ENCODE data around the gene PRAF2. TPM values are rescaled to one million over a fixed set of nuclear protein-coding genes. Genes with fewer than 3 reads are reported as not detected.

The PRAF2 gene
- total and polyA plus RNA-seq, 8 donors: 5.0 to 37.1 (median 9.8) TPM; not detected in 2

DNA sequence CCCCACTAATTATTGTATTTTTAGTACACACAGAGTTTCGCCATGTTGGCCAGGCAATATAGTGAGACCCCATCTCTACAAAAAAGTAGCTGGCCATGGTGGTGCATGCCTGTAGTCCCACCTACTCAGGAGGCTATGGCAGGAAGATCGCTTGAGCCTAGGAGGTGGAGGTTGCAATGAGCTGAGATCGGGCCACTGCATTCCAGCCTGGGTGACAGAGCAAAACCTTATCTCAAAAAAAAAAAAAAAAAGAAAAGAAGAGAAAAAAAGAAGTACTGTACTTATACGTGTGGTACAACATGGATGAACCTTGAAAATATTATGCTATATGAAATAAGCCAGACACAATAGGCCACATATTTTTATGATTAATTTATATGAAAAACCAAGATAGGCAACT, 15.8 kb upstream of the PRAF2 start:
- TF ChIP-seq POLR2A (IDR thresholded peaks at IDR 0.05) (no peak), POLR2AphosphoS5 (IDR thresholded peaks at IDR 0.05) (no peak), EP300 (IDR thresholded peaks at IDR 0.05) (no peak)
- TF ChIP-seq, protein P1, sequence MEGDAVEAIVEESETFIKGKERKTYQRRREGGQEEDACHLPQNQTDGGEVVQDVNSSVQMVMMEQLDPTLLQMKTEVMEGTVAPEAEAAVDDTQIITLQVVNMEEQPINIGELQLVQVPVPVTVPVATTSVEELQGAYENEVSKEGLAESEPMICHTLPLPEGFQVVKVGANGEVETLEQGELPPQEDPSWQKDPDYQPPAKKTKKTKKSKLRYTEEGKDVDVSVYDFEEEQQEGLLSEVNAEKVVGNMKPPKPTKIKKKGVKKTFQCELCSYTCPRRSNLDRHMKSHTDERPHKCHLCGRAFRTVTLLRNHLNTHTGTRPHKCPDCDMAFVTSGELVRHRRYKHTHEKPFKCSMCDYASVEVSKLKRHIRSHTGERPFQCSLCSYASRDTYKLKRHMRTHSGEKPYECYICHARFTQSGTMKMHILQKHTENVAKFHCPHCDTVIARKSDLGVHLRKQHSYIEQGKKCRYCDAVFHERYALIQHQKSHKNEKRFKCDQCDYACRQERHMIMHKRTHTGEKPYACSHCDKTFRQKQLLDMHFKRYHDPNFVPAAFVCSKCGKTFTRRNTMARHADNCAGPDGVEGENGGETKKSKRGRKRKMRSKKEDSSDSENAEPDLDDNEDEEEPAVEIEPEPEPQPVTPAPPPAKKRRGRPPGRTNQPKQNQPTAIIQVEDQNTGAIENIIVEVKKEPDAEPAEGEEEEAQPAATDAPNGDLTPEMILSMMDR (IDR thresholded peaks at IDR 0.05): no peak

DNA sequence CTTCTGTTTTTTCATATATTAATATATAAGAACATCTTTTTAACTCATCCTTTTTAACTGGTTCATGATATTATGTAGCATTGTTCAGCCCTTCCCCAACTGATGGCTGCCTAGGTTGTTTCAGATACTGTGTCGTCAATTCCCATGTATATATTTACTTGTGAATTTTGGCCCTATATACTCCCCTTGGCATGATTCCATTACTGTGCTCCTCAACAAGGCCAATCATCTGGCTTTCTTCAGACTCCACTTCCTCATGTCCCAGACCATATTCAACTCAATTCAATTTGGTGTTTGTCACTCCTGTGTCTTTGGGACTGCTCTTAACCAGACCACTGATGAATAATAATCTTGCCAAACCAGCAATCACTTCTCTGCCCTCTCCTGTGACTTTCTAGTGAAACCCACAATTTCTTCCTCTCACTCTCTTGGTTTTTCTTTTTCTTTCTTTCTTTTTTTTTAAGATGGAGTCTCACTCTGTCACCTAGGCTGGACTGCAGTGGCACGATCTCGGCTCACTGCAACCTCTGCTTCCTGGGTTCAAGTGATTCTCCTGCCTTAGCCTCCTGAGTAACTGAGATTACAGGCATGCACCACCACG, 8.6 kb upstream of the PRAF2 start:
- H3K4me1 ChIP-seq: peaks cover 0 to 17% (median 11%) of the 10 kb centered on the region in 4 donors
- DNase-seq: no peak
- no peak overlapping the region for H3K27ac ChIP-seq
- WGBS, 5 donors: 65 to 74% (median 70%) methylated on average over 4 of the region's 4 CpGs
- no peak for TF ChIP-seq EP300 (IDR thresholded peaks at IDR 0.05)
- TF ChIP-seq, protein P1 (IDR thresholded peaks at IDR 0.05): no peak
- TF ChIP-seq POLR2A (IDR thresholded peaks at IDR 0.05): no peak
- TF ChIP-seq POLR2AphosphoS5 (IDR thresholded peaks at IDR 0.05): no peak
- peaks cover 0 to 8% (median 6%) of the 10 kb centered on the region in 4 donors for H3K36me3 ChIP-seq
- no peaks in the 10 kb centered on the region for H3K9me3 ChIP-seq
- intact Hi-C loops (cut with DNase I; ENCODE audit: low total_unique reads): no loop called here
- H3K27me3 ChIP-seq: no peaks in the 10 kb centered on the region
- no peak overlapping the region for H3K4me3 ChIP-seq

More for the DNA sequence above, 15.8 kb upstream of the PRAF2 start:
- Histone ChIP-seq H3K4me3 (no peak overlapping the region), H3K27me3 (no peaks in the 10 kb centered on the region), H3K27ac (no peak overlapping the region), H3K4me1 (no peaks in the 10 kb centered on the region), H3K36me3 (no peaks in the 10 kb centered on the region), H3K9me3 (no peaks in the 10 kb centered on the region)
- DNase-seq: no peak
- intact Hi-C loops (cut with DNase I; ENCODE audit: low total_unique reads): no loop called here
- 57 to 82% (median 76%) methylated on average over 3 to 4 of the region's 4 CpGs for WGBS, 5 donors

DNA sequence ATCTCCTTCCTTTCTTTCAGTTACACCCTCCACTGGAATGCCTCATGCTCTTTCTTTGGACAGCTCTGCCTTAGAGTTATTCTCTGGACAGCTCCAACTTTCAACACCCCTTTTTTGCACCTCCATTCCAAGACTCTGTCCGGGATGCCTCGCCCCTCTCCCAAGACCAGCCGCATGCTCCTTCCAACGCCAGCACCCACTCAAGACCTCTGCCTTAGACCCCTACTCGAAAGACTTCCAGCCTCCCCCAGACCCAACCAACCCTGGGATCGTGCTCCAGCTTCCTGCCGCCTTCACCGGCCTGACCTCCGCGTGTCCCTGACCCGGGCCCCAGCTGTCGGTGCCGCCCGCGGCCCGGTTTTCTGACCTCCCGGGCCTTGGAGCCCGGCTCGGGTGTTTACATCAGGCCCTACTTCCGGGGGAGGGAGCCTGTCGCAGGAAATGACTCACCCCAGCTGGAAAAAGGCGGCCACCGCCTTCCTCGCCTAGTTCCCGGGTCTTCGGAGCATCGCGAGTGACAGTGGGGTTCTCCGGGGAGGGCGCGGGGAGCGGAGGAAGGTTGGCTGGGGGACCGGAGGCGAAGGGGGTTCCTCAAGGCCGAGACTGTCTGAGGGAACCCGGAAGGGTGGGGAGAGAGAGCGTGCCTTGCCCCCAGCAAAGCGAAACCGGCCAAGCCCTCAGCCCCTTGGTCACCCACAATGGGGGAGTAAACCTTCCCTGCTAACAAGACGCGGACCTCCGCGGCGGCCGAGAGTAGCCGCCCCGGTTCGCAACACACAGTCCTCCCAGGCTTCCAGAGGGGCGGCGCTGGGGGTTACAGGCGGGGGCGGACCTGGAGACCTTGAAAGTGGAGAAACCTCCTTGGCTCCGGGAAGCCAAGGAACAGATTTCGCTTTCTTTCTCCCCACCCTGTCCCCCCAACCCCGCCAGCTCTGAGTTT, 6.0 kb upstream of the PRAF2 start, which contains the start of gene WDR45:
Gene WDR45, minus strand, starts transcription at position 399 of the 940 bp plus-strand sequence. CDS start 1,792 bp downstream, outside the sequence.
- intact Hi-C loops (cut with DNase I; ENCODE audit: low total_unique reads): no loop called here
- DNase-seq: peak; percentile 73 to 91
- H3K4me1 ChIP-seq: peaks cover 0 to 18% (median 11%) of the 10 kb centered on the region in 4 donors
- H3K36me3 ChIP-seq: peaks cover 0 to 32% (median 31%) of the 10 kb centered on the region in 4 donors
- WGBS, 5 donors: 1 to 58% (median 5%) methylated on average over 20 to 55 of the region's 55 CpGs
- H3K27me3 ChIP-seq: no peaks in the 10 kb centered on the region
- TF ChIP-seq POLR2A (IDR thresholded peaks at IDR 0.05) (peak in 1 of 4 donors; percentile 50), POLR2AphosphoS5 (IDR thresholded peaks at IDR 0.05) (peak; percentile 33 to 84 (median 79)), EP300 (IDR thresholded peaks at IDR 0.05) (no peak)
- TF ChIP-seq, protein P1 (IDR thresholded peaks at IDR 0.05): no peak
- H3K27ac ChIP-seq: peak within 1 kb of the TSS; percentile 89 to 97 (median 95)
- peaks cover 0 to 2% (median 0%) of the 10 kb centered on the region in 4 donors for H3K9me3 ChIP-seq
- H3K4me3 ChIP-seq: peak within 1 kb of the TSS; percentile 56 to 67 (median 62)

DNA sequence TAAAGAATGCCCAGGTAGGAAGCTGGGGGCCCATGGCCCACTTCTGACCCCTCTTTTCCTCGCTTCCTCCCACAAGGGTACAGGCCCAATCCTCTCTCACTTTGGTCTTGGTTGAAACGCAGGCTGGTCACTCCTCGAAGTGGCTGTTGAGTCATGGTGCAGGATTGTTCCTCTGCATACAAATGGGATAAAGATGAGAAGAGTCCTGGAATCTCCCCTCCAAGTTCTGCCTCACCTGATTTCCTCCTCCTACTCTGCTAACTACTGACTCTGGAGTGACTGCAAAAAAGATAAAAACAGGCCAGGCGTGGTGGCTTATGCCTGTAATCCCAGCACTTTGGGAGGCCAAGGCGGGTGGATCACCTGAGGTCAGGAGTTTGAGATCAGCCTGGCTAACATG, 4.1 kb upstream of the PRAF2 start:
- intact Hi-C loops (cut with DNase I; ENCODE audit: low total_unique reads): no loop called here
- H3K27ac ChIP-seq: peak overlapping the region in 1 of 5 donors; percentile 95

More for the DNA sequence above, 4.1 kb upstream of the PRAF2 start:
- TF ChIP-seq EP300 (IDR thresholded peaks at IDR 0.05) (no peak), POLR2A (IDR thresholded peaks at IDR 0.05) (no peak), POLR2AphosphoS5 (IDR thresholded peaks at IDR 0.05) (no peak)
- TF ChIP-seq, protein P1 (IDR thresholded peaks at IDR 0.05): no peak
- peaks cover 0 to 32% (median 32%) of the 10 kb centered on the region in 4 donors for H3K36me3 ChIP-seq
- H3K4me3 ChIP-seq: no peak overlapping the region
- DNase-seq: no peak
- H3K4me1 ChIP-seq: peaks cover 0 to 31% (median 16%) of the 10 kb centered on the region in 4 donors
- H3K9me3 ChIP-seq: peaks cover 0 to 17% (median 0%) of the 10 kb centered on the region in 4 donors
- no peaks in the 10 kb centered on the region for H3K27me3 ChIP-seq
- WGBS, 5 donors: 66 to 82% (median 79%) methylated on average over 5 of the region's 5 CpGs

Measured in stomach (tissue), 9 donors.